Measurements from ENCODE around the gene TSPAN32.

DNA sequence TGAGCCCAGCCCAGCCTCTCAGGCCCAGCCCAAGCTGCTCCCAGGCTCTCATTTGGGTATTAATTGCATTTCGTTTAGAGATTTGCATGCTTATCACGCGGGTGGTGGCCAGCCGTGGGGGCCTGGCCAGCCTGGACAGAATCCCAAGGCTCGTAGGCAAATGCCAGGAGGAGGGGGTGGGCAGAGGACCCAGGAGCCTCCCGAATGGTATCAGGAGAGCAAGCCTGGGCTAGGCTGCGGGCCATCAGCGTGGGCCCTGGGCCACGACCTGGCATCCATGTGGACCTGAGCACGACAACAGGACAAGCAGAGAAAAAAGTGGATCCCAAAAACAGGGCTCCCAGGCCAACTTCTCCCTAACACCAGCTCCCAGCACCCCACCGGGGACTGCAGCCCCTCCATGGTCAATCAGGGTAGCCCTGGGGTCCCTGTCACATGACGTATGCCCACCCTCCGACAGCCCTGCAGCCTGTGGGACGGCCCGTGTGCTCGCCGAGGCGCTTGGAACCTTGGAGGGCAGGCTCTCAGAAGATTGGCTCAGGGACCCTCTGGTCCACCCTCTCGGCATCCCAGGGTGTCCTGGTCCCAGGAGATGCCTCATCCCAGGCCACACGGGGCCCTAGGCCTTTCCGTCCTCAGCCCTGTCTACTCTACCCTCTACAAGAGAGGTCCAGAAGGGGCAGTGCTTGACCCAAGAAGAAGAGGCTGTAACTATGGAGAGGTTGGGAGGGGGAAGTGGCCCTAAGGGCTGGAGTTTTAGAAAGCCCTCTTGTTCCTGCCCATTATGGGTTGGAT, 40.2 kb upstream of the TSPAN32 start:
- TF ChIP-seq, protein P1, sequence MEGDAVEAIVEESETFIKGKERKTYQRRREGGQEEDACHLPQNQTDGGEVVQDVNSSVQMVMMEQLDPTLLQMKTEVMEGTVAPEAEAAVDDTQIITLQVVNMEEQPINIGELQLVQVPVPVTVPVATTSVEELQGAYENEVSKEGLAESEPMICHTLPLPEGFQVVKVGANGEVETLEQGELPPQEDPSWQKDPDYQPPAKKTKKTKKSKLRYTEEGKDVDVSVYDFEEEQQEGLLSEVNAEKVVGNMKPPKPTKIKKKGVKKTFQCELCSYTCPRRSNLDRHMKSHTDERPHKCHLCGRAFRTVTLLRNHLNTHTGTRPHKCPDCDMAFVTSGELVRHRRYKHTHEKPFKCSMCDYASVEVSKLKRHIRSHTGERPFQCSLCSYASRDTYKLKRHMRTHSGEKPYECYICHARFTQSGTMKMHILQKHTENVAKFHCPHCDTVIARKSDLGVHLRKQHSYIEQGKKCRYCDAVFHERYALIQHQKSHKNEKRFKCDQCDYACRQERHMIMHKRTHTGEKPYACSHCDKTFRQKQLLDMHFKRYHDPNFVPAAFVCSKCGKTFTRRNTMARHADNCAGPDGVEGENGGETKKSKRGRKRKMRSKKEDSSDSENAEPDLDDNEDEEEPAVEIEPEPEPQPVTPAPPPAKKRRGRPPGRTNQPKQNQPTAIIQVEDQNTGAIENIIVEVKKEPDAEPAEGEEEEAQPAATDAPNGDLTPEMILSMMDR (IDR thresholded peaks at IDR 0.05 in 8 of 11, conservative IDR thresholded peaks at IDR 0.05 in 3 of 11): no peak
- no peak for TF ChIP-seq POLR2A (IDR thresholded peaks at IDR 0.05)
